Activated T-helper 9 cell treated with anti-CD3 and anti-CD28 coated beads, Interleukin-2, amount 50 U/mL, for 16 hours (primary cell): Measurements from ENCODE around the gene USP46.

Experiments
- DNase-seq: peaks from one replicate; pipeline ENCODE4 v3.0.0-alpha.2; 2020; ENCODE audit warnings: low read depth

The USP46 gene

DNA sequence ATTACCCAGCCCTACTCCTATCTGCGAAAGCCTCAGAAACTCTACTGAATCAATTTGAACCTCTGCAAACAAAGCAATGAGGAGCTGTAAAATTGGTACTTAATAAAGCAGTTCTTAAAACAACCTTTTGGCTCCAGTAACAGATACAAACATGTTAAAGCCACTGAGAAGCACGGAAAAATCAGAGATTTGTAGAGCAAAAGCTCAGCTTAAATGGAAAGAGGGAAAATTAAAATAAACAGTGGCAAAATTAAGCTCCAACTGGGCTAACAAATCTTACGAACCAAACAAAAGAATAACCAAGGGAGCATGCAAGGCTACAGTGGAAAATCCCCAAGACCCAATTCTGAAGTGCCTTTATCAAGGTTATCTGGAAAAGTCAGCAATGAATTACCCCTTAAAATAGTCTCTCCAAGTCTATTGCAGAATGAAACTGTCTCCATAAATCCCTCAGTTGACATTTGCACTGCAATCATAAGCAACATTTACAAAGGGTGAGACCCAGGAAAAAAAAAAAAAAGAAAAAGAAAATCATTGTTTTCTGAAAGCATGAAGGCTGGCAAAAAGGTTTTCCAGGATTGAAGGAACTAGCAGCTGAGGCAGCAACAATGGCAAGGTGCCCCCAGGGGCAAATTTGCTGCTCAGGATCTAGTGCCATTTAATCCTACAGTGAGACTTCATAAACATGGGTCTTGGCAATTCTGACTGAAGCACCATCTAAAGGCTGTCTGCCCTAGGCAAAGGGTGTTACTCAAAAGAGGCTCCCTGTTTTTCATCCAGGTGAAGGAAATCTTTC, 40.1 kb downstream of the USP46 start:
- DNase-seq: no peak

DNA sequence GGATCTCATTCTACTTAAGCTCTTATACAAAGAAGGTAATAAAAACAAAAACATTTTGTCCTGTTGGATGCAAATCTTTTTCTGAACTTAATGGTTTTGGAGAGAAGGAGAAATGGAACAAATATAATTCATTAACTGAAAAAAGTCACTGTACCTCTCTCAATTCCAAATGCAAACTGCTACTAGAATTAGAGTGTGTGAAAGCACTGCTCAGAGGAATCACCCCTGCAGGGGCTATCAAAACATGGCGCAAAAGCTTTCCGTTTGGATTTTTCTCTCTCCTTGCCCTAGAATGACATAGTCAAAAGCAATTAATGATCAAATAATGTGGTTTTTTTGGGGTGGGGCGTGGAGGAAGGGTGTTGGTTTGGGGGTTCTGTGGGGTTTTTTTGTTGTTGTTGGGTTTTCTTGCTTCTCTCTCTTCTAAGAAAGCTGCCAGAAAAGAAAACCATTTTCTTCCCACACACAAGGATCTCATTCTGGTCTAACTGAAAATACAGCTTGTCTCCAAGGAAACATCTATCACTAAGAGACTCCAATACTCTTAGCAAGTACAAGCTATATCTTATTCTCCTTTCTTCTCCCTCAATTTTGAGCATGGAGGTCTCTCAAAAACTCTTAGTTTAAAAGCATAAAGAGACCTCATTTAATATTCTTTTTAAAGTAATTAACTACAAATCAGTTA, 41.6 kb downstream of the USP46 start:
- DNase-seq: no peak

DNA sequence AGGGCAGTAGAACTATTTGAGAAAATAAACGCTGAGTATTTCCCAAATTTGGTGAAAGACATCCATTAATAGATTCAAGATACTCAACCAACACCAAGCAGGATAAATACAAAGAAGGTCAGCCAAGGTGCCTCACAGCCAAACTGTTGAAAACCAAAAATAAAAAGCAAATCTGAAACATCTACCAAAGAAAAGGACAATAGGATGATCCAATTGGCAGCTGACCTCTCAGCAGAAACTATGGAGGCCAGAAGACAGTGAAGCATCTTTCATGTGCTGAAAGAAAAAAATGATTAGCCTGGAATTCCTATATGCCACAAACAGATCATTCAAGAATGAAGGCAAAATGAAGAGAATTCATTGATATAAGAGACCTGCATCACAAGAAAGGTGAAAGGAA, 44.9 kb downstream of the USP46 start:
- DNase-seq: no peak

DNA sequence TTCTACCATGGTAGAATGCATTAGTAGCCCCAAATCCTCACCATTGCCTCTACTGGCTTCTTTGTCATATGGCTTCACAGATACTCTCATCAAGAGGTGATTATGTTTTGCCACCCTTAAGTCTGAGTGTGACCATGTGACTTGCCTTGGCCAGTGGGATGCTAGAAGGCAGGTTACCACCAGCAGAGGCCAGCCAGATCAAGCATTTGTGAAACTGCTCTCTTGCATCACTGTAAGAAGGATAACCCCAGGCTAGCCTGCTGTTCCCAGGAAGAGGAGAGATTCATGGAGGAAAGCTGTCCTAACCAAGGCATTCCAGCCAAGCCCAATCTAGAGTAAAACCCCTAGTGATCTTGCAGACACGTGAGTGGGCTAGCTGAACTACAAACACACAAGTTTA, 46.8 kb downstream of the USP46 start:
- DNase-seq: no peak

DNA sequence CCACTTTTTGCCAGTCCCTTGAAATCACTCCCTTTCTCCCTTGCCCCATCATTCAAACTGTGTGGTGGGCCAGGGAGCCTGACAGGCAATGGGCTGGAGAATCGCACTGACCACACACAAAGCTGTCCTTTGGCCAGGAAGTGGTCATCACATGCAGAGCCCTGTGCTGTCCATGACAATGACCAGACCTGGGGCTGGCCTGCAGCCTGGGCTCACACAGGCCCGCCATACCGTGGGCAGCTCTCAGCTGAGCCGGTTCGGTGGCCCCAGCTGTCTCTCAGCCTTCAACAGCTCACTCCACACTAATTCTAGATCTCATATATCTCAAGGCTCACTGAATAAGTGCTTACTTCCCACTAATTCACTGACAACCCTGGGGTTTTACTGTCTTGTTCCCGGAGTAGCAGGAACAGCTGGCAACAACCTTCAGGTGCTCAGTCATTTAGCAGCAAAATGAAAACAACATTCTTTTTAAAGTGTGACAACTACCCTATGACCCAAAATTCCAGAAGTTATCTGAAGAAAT, 48.0 kb downstream of the USP46 start:
- DNase-seq: no peak

DNA sequence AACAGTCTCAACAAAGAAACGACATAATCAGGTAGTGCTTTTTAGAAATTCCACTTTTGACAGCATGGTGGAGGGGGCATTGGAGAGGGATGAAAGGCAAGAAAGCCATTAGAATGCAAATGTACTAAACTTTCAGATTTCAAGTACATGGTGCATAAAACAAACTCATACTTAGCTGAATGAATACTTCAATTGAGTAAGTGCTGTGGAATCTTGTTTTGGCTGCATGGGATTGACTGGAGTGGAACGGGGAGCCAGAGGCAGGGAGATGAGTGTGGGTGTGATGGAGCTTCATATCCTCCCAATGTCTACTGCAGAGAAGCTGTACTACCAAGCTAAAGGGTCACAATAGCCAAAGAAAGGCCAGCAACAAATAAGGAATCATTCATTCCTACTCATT, 52.4 kb downstream of the USP46 start:
- no peak for DNase-seq

DNA sequence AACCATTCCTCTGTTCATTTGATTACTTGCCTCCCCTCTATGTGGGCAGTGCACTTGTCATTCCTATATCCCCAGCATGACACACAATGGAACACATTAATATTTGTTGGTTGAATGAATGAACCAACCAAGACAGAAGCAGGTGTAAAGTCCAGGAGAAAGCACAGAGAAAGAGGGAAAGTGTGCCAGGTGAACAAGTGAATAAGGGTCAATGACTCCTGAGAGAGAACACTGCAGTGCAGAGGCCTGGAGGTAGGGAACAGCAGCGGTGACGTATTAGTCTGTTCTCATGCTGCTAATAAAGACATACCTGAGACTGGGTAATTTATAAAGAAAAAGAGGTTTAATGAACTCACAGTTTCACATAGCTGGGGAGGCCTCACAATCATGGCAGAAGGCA, 53.1 kb downstream of the USP46 start:
- DNase-seq: no peak

DNA sequence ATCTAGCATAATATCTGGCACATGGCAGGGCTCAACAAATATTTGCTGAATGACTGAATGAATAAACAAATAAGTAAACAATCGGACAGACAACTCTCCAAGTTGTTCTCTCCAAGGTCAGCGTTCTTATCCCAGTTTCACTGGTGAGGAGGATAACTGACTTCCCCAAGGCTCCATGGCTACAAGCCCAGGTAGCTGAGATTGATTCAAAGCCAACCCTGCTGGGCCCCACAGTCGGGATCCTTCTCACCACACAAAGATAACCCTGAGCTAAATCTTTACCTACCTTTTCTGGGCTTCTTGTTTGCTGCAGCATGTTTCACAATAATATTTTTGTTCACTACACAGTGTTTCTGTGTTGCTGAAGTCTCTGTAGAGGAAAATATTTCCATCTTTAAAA, 54.9 kb downstream of the USP46 start:
- no peak for DNase-seq

DNA sequence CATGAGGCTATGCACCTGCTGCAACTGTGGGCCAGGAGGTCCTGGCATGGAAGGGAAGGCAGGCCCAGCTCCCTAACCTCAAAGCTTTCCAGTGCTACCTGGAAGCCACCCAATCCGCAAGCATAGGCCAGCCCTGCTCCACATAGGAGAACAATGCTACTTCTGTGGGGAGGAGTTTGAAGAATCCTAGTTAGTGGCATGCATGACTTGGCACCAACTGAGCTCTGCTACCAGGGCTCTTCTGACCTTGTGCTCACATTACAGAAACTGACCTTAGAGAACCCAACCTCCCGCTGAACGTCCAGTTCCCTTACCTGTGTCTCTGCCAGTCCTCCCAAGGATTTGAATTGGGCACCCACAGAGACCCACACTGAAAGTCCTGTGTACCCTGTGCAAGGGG, 58.8 kb downstream of the USP46 start:
- no peak for DNase-seq

DNA sequence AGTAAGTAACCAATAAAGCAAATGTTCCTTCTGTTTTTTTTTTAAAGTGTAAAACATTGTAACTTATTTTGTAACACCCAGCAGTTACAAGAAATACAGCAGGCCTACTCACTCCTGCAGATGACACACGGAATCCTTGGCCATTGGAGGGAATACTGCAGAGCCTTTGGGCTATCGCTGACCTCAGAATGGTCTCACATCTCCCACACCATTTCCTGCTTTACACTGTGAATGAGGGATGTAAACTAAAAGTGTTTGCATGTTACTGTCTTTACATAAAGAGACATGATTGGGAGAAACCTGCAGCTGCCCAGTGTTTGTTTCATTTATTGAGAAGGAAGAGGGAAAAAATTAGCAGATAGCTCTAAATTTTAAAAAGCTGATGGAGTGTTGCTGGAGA, 64.1 kb downstream of the USP46 start:
- no peak for DNase-seq

DNA sequence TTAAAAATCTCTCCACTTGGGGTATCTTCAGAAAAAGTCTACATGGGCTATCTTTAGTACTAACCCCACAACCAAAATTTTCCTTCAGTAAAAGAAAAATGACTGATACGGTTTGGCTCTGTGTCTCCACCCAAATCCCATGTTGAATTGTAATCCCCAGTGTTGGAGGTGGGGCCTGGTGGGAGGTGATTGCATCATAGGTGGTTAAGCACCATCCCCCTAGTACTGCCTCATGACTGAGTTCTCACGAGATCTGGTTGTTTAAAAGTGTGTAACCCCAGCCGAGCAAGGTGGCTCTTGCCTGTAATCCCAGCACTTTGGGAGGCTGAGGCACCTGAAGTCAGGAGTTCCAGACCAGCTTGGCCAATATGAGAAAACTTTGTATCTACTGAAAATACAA, 66.8 kb downstream of the USP46 start:
- DNase-seq: no peak

DNA sequence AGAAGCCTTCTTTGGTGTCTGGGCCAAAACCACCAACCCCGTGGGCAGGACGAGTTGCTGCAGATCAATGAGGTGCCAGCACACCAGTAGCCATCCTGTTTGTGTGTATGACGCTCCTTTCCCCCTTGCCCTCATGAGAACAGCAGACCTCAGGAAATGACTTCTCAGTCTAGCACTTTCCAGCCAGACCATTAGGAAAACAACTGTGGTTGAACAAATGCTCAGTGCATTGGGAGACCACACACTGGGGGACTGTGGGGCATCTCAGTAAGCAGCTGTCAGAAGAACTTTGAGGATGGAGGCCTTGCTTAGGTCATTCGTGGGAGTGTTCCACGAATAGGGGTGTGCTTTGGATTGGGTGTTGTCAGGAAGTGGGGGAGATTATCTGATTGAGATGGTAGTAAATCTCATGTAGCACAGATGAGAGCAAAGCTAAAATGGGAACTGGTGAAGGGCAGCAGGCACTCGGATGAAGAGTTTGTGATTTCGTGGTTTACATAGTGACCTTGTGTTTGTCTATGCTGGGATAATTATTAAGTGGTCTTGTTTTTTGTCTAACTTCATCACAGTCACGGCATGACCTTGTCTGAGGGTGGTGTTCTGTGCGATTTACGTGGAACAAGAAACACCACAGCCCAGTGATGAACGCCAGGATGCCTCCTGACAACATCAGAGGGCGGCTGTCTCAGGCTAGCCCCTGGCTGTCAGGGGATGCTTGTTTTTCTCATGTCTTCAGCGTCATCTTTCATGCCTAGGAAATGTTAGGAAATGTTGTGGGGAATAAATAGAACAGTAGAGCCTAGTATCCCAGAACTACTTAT, 70.1 kb downstream of the USP46 start:
- no peak for DNase-seq

DNA sequence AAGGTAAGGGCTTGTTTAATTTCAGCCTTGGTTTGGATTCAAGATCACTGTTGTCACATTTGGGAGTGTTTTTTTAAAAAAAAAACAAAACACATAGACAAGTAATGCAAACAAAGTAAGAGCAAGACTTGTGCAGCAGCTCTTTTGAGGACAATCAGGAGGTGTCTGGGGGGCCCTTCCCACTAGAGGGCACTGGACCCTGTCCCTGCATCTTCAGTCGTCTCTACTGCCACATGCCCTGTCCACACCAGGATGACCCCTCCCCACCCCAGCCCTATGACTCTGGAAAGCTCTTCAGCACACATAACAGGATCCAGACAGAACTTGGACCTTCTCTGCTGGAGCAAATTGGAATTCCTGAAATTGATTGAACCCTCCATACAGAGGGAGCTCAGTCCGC, 71.0 kb downstream of the USP46 start:
- no peak for DNase-seq

DNA sequence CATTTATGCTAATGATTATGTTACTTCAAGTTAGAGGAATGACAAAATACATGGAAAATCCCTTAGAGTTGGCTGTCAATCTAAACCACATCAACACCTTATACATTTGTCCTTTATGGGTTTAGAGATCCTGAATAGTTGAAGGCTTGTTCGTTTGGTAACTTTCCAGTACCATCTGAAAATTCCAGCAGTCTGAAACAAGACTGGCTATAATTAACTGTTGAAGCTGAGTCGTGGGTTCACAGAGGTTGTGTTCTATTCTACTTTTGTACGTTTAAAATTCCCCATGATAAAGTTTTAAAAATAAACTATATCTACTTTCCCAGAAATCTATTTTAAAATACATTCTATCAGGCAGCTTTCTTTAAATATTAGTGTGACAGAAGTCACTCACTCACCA, 73.0 kb downstream of the USP46 start:
- no peak for DNase-seq

DNA sequence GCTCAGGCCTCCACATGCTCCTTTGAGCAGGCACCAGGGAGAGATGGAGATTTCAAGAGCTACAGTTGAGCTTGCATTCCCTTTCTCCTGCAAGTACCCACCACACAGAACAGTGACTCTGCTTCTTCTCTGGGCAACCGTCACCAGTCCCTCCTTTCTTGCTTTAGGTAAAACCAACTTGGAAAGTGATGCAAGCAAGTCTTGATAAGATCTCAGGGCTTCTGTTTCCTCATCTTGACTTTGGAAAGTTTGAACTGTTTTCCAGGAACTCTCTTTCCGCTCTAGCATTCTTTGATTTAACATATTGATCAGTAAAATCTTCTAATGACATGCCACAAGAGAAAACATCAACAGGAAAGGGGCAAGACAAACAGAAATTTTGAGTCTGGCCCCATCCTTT, 73.7 kb downstream of the USP46 start:
- DNase-seq: no peak

DNA sequence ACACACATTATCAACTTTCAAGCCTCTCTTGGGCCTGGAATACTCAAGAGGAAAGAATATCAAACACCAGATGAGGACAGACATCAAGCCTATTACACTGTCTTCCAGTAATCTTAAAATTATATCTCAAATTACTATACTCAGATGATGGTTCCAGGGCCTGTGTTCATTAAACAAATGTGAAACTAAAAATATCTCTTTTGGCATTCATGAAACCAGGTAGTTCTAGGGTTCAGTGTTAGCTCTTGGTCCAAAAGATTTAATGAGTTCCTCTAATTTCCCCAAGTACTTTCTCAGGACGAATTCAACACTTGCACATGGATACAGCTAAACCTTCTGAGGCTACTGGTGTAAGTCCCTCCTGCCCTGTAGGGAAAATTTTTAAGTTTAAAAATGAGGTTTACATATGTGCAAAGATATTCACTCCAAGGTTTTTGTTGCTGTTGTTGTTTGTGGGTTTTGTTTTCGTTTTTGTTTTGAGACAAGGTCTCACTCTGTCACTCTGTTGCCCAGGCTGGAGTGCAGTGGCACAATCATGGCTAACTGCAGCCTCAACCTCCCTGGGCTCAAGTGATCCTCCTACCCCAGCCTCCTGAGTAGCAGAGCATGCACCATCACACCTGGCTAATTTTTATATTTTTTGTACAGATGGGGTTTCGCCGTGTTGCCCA, 79.4 kb downstream of the USP46 start:
- DNase-seq: no peak

DNA sequence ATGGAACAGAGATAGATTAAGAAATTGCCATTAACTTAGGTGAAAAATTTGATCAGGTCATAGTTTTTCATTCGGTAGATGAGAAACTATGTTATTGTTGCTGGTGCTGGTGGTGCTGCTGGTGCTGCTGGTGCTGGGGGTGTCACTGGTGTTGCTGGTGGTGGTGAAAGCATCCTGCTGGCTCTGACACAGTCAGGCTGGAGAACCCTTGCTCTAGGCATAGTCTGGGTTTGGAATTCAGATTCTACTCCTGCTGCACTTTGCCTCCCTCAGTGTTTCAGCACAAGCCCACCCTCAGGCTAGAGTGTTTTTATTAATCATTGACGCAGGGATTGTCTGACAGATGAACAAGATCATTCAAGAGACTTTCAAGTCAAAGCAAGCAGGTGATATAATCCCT, 80.2 kb downstream of the USP46 start:
- DNase-seq: no peak

DNA sequence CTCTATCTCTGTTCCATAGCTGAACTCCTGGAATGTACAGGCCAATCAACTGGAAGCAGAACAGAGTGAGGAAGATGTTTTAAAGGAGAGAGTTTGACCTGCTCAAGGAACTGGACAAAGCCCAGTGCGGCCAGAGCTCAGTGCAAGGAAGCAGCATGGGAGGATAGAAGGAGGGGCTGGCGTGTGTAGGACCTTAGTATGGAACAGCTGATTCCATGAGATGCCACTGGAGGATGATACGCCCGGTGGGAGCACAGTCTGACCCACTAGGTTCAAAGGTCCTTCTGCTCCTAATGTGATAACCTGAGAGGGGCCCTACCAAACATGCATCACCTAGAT, 81.5 kb downstream of the USP46 start:
- DNase-seq: no peak

DNA sequence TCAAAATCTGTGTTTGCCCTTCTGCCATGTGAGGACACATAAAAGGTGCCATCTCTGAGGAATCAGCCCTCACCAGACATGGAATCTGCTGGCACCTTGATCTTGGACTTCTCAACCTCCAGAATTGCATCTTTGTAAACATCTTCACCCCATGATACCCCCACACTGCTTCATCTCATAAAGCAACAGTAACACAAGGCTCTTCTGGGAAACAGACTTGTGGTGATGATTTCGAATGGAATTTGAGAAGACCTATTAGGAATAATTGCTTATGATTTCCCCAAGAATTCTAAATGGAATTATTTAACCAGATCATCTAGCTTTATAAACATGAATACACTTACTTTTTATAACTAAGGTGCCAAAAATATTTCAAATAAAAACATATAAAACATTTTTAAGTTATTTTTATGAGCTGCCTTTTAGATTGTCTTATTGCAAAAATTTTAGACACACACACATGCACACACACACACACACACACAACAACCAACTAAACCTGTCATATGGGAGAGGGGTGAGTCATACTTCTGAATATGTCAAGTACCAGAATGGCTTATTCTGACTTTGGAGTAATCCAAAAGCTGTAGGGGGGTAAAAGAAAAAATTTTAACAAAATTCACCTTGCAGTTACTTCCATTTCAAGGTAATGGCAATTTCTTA, 82.0 kb downstream of the USP46 start:
- no peak for DNase-seq

DNA sequence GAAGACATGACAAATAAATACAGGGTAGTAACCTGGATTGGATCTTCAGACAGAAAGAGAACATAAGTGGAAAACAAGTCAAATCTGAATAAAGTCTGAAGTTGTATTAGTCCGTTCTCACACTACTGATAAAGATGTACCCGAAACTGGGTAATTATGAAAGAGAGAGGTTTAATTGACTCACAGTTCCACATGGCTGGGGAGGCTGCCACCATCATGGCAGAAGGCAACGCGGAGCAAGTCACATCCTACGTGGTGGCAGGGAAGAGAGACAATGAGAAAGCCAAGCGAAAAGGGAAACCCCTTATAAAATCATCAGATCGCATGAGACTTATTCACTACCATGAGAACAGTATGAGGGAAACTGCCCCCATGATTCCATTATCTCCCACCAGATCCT, 82.8 kb downstream of the USP46 start:
- DNase-seq: no peak

DNA sequence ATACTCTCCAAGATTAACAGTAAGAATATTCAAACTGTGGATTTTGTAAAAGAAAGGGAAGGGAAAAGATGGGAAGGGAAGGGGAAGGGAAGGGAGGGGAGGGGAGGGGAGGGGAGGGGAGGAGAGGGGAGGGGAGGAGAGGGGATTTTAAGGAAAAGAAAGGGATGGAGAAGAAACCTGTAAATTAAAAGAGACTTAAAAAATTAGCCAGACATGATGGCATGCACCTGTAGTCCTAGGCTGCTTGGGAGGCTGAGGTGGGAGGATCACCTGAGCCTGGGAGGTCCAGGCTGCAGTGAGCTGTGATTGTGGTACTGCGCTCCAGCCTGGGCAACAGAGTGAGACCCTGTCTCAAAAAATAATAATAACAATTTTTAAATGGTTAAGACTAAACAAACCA, 83.7 kb downstream of the USP46 start:
- no peak for DNase-seq

DNA sequence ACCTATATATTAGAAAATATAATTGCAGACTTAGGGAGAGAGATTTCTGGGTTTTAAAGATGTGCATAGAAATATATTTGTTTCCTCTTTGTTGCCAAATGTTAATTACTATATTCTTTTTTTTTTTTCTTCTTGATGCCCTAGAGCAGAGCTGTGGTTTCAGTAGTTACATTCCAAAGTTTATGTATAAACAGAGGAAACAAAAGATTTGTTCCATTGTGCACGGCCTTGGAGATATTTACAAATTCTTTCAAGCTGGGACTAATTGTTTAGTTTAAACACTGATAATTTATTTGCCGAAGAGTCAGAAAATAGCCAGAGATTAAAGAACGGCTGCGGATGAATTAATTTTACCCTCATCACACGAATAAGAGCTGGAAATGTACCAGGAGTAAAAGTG, 85.1 kb downstream of the USP46 start:
- DNase-seq: no peak
